WI38 (cell line): ENCODE measurements around the gene NDUFB5.

ENCODE experiments used
- H3K4me3 ChIP-seq: 2 replicates; pipeline ENCODE4 v1.5.1; 2011; ENCODE audit warnings: low read depth, mild to moderate bottlenecking, control low read depth, low read length
- CTCF ChIP-seq: IDR thresholded peaks from 2 replicates; pipeline ENCODE4 v1.5.1; 2012; ENCODE audit warnings: low read depth, mild to moderate bottlenecking, control low read depth, low read length

Gene NDUFB5

GRCh38 chr3:179676081-179676480 lies 71.5 kb downstream of the NDUFB5 start:
- TF ChIP-seq CTCF, result no peak
- H3K4me3 ChIP-seq, result no peak overlapping the region
